Kidney (tissue), 14 donors: Measurements from ENCODE around the gene CMTM4. TPM values are rescaled to one million over a fixed set of nuclear protein-coding genes. Genes with fewer than 3 reads are reported as not detected.
A peak's percentile ranks its signal among the peaks of the same experiment; 100 is the strongest.

Experiments used
- DNase-seq, 5 donors: peaks; one replicate each; pipeline ENCODE4 v3.0.0-alpha.2; 2013 to 2020
- FAIRE-seq: peaks from 2 replicates; lab custom pipeline; 2012; peaks lifted over from hg19 to GRCh38; lab: Jason Lieb, UNC
- H3K27ac ChIP-seq, 2 donors: one replicate each; pipeline ENCODE4 v1.7.0; 2013; ENCODE audit warnings: low read depth in 2 of 2, low read length in 2 of 2, inconsistent platforms in 1 of 2
- H3K27me3 ChIP-seq: one replicate; pipeline ENCODE4 v1.7.1; 2013; ENCODE audit warnings: low read length, inconsistent platforms; ENCODE audit not compliant: control insufficient read depth, insufficient read depth
- H3K36me3 ChIP-seq, 3 donors: one replicate each; pipeline versions ENCODE4 v1.7.0 to v1.7.1; 2013; ENCODE audit warnings: low read length in 3 of 3, control low read depth in 1 of 3, inconsistent platforms in 1 of 3; ENCODE audit not compliant: insufficient read depth in 3 of 3, control insufficient read depth in 2 of 3
- H3K4me1 ChIP-seq, 3 donors: one replicate each; pipeline versions ENCODE4 v1.7.0 to v1.7.1; 2013; ENCODE audit warnings: low read length in 3 of 3, inconsistent platforms in 1 of 3, low read depth in 1 of 3; ENCODE audit not compliant: control insufficient read depth in 2 of 3, insufficient read depth in 2 of 3
- H3K4me3 ChIP-seq, 3 donors: one replicate each; pipeline versions ENCODE4 v1.7.0 to v1.8.1; 2013; ENCODE audit warnings: low read length in 3 of 3, control low read depth in 1 of 3, inconsistent platforms in 1 of 3
- H3K9ac ChIP-seq, 3 donors: one replicate each; pipeline versions ENCODE4 v1.7.0 to v1.7.1; 2013; ENCODE audit warnings: low read length in 3 of 3, control low read depth in 1 of 3, inconsistent platforms in 1 of 3
- H3K9me3 ChIP-seq, 3 donors: one replicate each; pipeline versions ENCODE4 v1.7.0 to v1.7.1; 2013; ENCODE audit warnings: low read length in 3 of 3, control low read depth in 1 of 3, inconsistent platforms in 1 of 3; ENCODE audit not compliant: control insufficient read depth in 2 of 3, insufficient read depth in 1 of 3
- CTCF ChIP-seq: IDR thresholded peaks from 3 replicates; pipeline ENCODE4 v1.5.1; 2012; ENCODE audit warnings: mild to moderate bottlenecking, moderate library complexity, borderline replicate concordance; ENCODE audit not compliant: insufficient read depth; ENCODE audit errors: extremely low read depth
- intact Hi-C: fragments of 100-400 bp; cut with DNase I; formaldehyde crosslinking; loops from one replicate; pipeline ENCODE4 v1.11.1; 2022
- polyA plus RNA-seq: library from polyadenylated mRNA; stranded (reverse); fragments of 350-450 nt; fragmentation: Illumina TruSeq; extraction: RNeasy Lipid Tissue Mini Kit (QIAGEN cat#74804); gene quantifications from one replicate; pipeline ENCODE4 v1.2.3, GENCODE V29; 2014; ENCODE audit warnings: low read depth, low replicate concordance; ENCODE audit not compliant: insufficient read depth
- total RNA-seq: library from RNA; stranded (reverse); fragmentation: NEBNext Ultra II Directional; extraction: Animal tissue kit (Norgen Biotek cat#: 25700); gene quantifications from one replicate; pipeline ENCODE4 v1.2.1, GENCODE V29; 2021
- donor health status: control.
- donor health status: control.
- donor health status: control.
- donor health status: control.
- donor health status: control.
- donor health status: DM: yes; HTN: yes; CAD: no.
- donor health status: Normal renal cell carcinoma (clear cell type).

The CMTM4 gene
- total and polyA plus RNA-seq, 2 donors from 2014 or later: 43.2 to 82.2 TPM

DNA sequence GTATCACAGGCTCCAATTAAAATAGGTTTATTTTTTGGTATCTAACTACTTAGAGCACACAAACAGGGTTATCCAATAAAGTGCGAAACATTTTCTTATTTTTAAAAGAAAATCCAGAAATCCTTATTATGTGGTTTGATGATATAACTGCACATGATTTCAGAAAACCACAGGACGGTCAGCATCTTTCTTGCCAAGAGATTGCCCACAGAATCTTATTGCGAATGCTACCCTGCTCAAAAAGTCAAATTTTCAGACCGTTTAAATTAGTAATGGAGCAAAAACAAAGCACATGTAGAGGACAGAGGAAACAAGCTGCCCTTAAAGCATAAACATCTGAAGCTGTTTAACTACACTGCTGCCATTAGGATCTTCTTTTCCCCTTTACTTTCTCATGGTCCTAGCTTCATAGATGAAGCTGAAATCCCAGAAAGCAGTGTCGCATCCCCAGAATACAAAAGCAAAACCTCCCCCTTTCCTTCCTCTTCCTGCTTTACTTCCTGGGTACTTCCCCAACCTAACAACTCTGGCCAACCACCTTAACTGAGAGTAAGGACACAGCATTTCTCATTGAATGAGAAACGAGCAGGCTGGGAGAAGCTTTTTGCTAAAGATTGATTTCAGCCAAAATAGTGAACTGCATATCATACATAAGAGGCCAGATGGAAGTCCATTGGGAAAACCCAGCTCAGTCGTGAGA is 43.7 kb downstream of the CMTM4 start:
- Histone ChIP-seq H3K36me3 (no peaks in the 10 kb centered on the region), H3K4me1 (peaks cover 0 to 16% (median 7%) of the 10 kb centered on the region in 3 donors), H3K27me3 (no peaks in the 10 kb centered on the region), H3K9me3 (no peaks in the 10 kb centered on the region), H3K4me3 (no peak overlapping the region), H3K9ac (no peak overlapping the region), H3K27ac (no peak overlapping the region)
- no peak for TF ChIP-seq CTCF
- intact Hi-C loops: no loop called here
- no peak for FAIRE-seq
- no peak for DNase-seq

DNA sequence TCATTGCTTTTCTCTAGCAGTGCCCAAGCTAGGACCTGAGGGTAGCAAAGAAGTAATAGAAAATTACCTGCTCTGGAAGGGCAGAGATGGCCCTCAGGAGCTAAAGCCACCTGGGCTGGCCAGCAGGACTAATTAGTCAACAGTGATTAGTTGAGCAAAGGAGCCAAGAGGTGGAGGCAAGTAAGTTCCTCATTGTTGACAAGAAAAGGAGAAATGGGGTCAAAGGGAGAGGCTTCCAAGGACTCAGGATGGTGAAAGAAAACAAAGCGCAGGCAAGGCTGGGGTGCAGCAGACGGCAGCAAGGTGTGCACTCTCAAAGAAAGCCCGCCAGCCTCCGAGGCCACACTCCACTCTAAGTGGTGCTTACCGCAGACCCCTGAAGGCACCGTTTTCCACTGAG is 44.6 kb downstream of the CMTM4 start:
- DNase-seq: no peak
- H3K27ac ChIP-seq: no peak overlapping the region
- no peaks in the 10 kb centered on the region for H3K36me3 ChIP-seq
- H3K9me3 ChIP-seq: no peaks in the 10 kb centered on the region
- peaks cover 0 to 16% (median 7%) of the 10 kb centered on the region in 3 donors for H3K4me1 ChIP-seq
- no peak overlapping the region for H3K9ac ChIP-seq
- TF ChIP-seq CTCF: no peak
- no peak for FAIRE-seq
- no peaks in the 10 kb centered on the region for H3K27me3 ChIP-seq
- H3K4me3 ChIP-seq: no peak overlapping the region
- intact Hi-C loops: no loop called here

DNA sequence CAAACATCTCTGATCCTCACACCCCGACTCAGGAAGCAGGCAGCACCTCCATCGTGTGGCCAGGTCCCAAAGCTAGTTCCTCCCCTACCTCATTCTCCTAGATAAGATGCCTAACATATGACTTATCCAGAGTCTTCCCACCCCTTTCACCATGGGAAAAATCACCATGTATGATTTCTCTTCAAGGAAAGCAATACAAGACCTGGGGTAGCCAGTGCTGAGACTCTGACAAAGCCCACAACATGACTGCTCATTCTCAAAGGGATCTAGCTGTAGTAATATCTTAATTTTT is 45.1 kb downstream of the CMTM4 start:
- Histone ChIP-seq H3K9me3 (no peaks in the 10 kb centered on the region), H3K4me1 (peaks cover 0 to 16% (median 7%) of the 10 kb centered on the region in 3 donors), H3K27me3 (no peaks in the 10 kb centered on the region), H3K27ac (no peak overlapping the region), H3K4me3 (peak overlapping the region in 1 of 3 donors; percentile 40), H3K9ac (peak overlapping the region in 1 of 3 donors; percentile 10), H3K36me3 (no peaks in the 10 kb centered on the region)
- no peak for TF ChIP-seq CTCF
- DNase-seq (no peak), FAIRE-seq (no peak)
- intact Hi-C loops: no loop called here
